ENCODE data around the gene ADD1.

DNA sequence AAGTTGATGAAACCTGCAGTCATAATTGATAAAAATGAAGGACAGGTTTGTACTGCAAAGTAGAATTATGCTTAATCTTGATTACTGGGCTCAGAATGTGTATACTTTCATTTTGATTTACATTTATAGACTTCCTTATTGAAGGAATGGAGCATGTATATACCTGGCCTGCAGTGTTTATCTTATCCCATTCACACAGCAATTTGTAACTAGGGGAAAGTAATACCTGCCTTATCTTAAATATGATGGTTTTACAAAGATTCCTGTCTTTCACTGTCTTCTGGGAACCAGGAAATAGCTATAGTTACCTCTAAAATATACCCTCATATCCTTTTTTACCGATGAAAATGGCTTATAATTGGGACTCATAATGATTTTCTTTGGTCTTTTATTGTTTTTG is 29.7 kb downstream of the ADD1 start:
- TF ChIP-seq, protein P1, sequence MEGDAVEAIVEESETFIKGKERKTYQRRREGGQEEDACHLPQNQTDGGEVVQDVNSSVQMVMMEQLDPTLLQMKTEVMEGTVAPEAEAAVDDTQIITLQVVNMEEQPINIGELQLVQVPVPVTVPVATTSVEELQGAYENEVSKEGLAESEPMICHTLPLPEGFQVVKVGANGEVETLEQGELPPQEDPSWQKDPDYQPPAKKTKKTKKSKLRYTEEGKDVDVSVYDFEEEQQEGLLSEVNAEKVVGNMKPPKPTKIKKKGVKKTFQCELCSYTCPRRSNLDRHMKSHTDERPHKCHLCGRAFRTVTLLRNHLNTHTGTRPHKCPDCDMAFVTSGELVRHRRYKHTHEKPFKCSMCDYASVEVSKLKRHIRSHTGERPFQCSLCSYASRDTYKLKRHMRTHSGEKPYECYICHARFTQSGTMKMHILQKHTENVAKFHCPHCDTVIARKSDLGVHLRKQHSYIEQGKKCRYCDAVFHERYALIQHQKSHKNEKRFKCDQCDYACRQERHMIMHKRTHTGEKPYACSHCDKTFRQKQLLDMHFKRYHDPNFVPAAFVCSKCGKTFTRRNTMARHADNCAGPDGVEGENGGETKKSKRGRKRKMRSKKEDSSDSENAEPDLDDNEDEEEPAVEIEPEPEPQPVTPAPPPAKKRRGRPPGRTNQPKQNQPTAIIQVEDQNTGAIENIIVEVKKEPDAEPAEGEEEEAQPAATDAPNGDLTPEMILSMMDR (conservative IDR thresholded peaks at IDR 0.05 in 1 of 2, IDR thresholded peaks at IDR 0.05 in 1 of 2; ENCODE audit: low read depth in 1 of 2, low read length in 2 of 2): no peak
- no peak for TF ChIP-seq EZH2 (IDR thresholded peaks at IDR 0.05; ENCODE audit: low read length, missing control alignments)

All from fibroblast of lung (primary cell).